HepG2 (cell line): Measurements from ENCODE around the gene LZTS2. TPM values are rescaled to one million over a fixed set of nuclear protein-coding genes. Genes with fewer than 3 reads are reported as not detected.

Source experiments
- ARNT ChIP-seq: fragments of 450-650 bp; IDR thresholded peaks from 2 replicates; pipeline ENCODE4 v1.6.1; 2017
- FOXJ3 ChIP-seq: sonication (generic); formaldehyde crosslinking; IDR thresholded peaks from 2 replicates; pipeline ENCODE4 v1.4.0; 2020; ENCODE audit warnings: missing genetic modification reagents, mild to moderate bottlenecking, borderline replicate concordance
- HDAC6 ChIP-seq: fragments of 200-600 bp; sonication (generic); IDR thresholded peaks from 2 replicates; pipeline ENCODE4 v1.7.0; 2017; ENCODE audit warnings: mild to moderate bottlenecking, antibody characterized with exemption, low read length, low read depth
- HMGXB4 ChIP-seq, 2 experiments: sonication (generic) in 1 of 2; formaldehyde crosslinking in 1 of 2; IDR thresholded peaks; 2 replicates each; pipeline versions ENCODE4 v1.4.0 to v1.6.1; 2018 to 2020; ENCODE audit warnings: missing genetic modification reagents in 2 of 2, borderline replicate concordance in 1 of 2, low read depth in 1 of 2, mild to moderate bottlenecking in 1 of 2, missing biosample characterization in 1 of 2
- HOXA5 ChIP-seq: sonication (generic); formaldehyde crosslinking; IDR thresholded peaks from 2 replicates; pipeline ENCODE4 v1.4.0; 2020; ENCODE audit warnings: missing genetic modification reagents
- HOXA9 ChIP-seq: sonication (generic); formaldehyde crosslinking; IDR thresholded peaks from 2 replicates; pipeline ENCODE4 v1.8.1; 2022; ENCODE audit warnings: missing genetic modification reagents, mild to moderate bottlenecking, moderate library complexity, borderline replicate concordance
- KMT2B ChIP-seq: IDR thresholded peaks from 2 replicates; pipeline ENCODE4 v1.6.1; 2016; ENCODE audit warnings: missing genetic modification reagents, missing compliant biosample characterization
- MED1 ChIP-seq: sonication (generic); formaldehyde crosslinking; IDR thresholded peaks from 2 replicates; pipeline ENCODE4 v1.4.0; 2020; ENCODE audit warnings: missing genetic modification reagents
- MIER3 ChIP-seq: IDR thresholded peaks from 2 replicates; pipeline ENCODE4 v1.6.1; 2016; ENCODE audit warnings: missing compliant biosample characterization, borderline replicate concordance
- MZF1 ChIP-seq: sonication (generic); formaldehyde crosslinking; IDR thresholded peaks from 2 replicates; pipeline ENCODE4 v1.8.1; 2023; ENCODE audit warnings: mild to moderate bottlenecking, missing genetic modification reagents, borderline replicate concordance
- NRL ChIP-seq: sonication (generic); formaldehyde crosslinking; IDR thresholded peaks from 2 replicates; pipeline ENCODE4 v1.5.0; 2020; ENCODE audit warnings: missing genetic modification reagents, mild to moderate bottlenecking, moderate library complexity, borderline replicate concordance
- TFDP1 ChIP-seq: IDR thresholded peaks from 2 replicates; pipeline ENCODE4 v1.6.1; 2016; ENCODE audit warnings: missing compliant biosample characterization, missing genetic modification reagents, borderline replicate concordance
- THAP9 ChIP-seq: sonication (generic); formaldehyde crosslinking; IDR thresholded peaks from 2 replicates; pipeline ENCODE4; 2020; ENCODE audit warnings: missing genetic modification reagents, mild to moderate bottlenecking, borderline replicate concordance
- ZFP36L2 ChIP-seq: sonication (generic); formaldehyde crosslinking; IDR thresholded peaks from 2 replicates; pipeline ENCODE4 v1.4.0; 2020; ENCODE audit warnings: missing genetic modification reagents
- ZNF138 ChIP-seq: sonication (generic); formaldehyde crosslinking; IDR thresholded peaks from 2 replicates; pipeline ENCODE4 v1.5.0; 2020; ENCODE audit warnings: mild to moderate bottlenecking, low read depth, missing genetic modification reagents
- ZNF230 ChIP-seq: sonication (generic); formaldehyde crosslinking; IDR thresholded peaks from 2 replicates; pipeline ENCODE4 v1.4.0; 2020; ENCODE audit warnings: mild to moderate bottlenecking, missing genetic modification reagents
- ZNF530 ChIP-seq: sonication (generic); formaldehyde crosslinking; IDR thresholded peaks from 2 replicates; pipeline ENCODE4 v1.5.0; 2020; ENCODE audit warnings: low read depth, mild to moderate bottlenecking, missing genetic modification reagents
- ZNF768 ChIP-seq: sonication (generic); formaldehyde crosslinking; IDR thresholded peaks from 2 replicates; pipeline ENCODE4 v1.4.0; 2020; ENCODE audit warnings: missing genetic modification reagents
- polyA plus RNA-seq, 8 experiments: library from polyadenylated mRNA; depleted of rRNA in 3 of 8; stranded (reverse) in 7 of 8; unstranded in 1 of 8; fragments of >200 nt; fragmentation: Illumina TruSeq in 4 of 8; extraction: Trizol in 4 of 8; gene quantifications; 2 replicates each; pipeline versions ENCODE4 v1.2.1 to v1.2.3, GENCODE V29; 2011 to 2016; ENCODE audit warnings: low read depth in 4 of 8, missing spikeins in 1 of 8, mixed read lengths in 1 of 8; ENCODE audit not compliant: insufficient read depth in 1 of 8
- total RNA-seq, 5 experiments: library from RNA; depleted of rRNA; stranded (reverse); fragments of >200 nt; fragmentation: Illumina TruSeq; extraction: Trizol; gene quantifications; 2 replicates each; pipeline ENCODE4 v1.2.3, GENCODE V29; 2016; ENCODE audit warnings: low read depth in 1 of 5
- TF ChIP-seq, protein P1 (sequence below): sonication (generic); formaldehyde crosslinking; IDR thresholded peaks from 2 replicates; pipeline ENCODE4 v1.5.1; 2020; ENCODE audit warnings: missing genetic modification reagents, mild to moderate bottlenecking, borderline replicate concordance
- TF ChIP-seq, protein P2 (sequence below): sonication (generic); formaldehyde crosslinking; IDR thresholded peaks from 2 replicates; pipeline ENCODE4 v1.4.0; 2020; ENCODE audit warnings: missing genetic modification reagents

The LZTS2 gene
- total and polyA plus RNA-seq, 2 of the 13 experiments (the other 11 are each of a cell fraction or from before 2014, with no cell fraction given), result 43.6 to 65.6 TPM

DNA sequence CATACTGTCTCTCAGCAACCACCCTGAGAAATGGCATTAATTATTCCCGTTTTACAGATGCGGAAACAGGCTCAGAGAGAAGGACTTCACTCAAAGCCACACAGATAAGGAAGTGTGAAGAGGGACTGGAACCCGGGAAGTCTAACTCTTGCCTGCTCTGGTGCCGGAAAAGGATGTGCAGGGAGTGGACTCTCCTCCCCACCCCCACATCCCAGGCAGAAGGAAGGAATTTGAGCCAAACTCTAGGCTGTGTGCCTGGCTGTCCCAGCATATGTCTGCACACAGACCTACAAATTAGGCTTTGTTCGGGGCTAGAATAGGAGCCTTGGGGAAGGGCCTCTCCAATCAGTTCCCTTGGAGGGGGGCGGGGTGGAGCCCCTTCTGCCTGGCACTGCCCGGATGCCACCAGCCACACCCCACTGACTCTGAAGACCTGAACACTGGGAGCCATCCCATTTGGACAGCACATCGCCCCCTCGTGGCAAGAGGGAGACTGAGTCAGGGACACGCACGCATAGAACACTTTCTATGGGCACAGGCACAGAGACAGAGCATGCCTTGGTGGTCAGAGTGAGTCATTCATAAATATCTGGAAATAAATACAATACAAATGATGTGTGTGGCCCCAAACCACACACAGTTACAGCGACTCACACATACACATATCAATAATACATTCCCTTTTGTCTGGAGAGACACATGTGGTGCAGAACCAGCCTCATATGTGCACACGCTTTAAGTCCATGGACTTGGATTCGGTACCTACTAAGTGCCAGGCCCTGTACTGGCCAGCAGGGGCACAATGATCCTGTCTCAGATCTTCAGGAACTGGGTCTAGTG, 13.1 kb downstream of the LZTS2 start (continued):
- no peak for TF ChIP-seq ZNF530 (CRISPR knock-in tag)
- no peak for TF ChIP-seq FOXJ3 (CRISPR knock-in tag)
- TF ChIP-seq ZNF138, result no peak
- no peak for TF ChIP-seq MZF1 (CRISPR knock-in tag)
- TF ChIP-seq THAP9 (CRISPR knock-in tag), result no peak; the same call in 1 of the 2 replicates
- peak; percentile 42; the same call in 1 of the 2 replicates for TF ChIP-seq KMT2B (CRISPR knock-in tag)
- TF ChIP-seq MED1, result 0 out of 2 replicates have a peak, but pooled peaks have one; percentile 21
- TF ChIP-seq TFDP1 (CRISPR knock-in tag), result no peak; the same call in 1 of the 2 replicates
- TF ChIP-seq NRL, result no peak
- TF ChIP-seq HOXA5, result no peak
- TF ChIP-seq HOXA9 (CRISPR knock-in tag), result no peak
- TF ChIP-seq ZFP36L2 (CRISPR knock-in tag), result no peak
- peak; percentile 14; the same call in 1 of the 2 replicates for TF ChIP-seq MIER3 (CRISPR knock-in tag)
- TF ChIP-seq, protein P1, sequence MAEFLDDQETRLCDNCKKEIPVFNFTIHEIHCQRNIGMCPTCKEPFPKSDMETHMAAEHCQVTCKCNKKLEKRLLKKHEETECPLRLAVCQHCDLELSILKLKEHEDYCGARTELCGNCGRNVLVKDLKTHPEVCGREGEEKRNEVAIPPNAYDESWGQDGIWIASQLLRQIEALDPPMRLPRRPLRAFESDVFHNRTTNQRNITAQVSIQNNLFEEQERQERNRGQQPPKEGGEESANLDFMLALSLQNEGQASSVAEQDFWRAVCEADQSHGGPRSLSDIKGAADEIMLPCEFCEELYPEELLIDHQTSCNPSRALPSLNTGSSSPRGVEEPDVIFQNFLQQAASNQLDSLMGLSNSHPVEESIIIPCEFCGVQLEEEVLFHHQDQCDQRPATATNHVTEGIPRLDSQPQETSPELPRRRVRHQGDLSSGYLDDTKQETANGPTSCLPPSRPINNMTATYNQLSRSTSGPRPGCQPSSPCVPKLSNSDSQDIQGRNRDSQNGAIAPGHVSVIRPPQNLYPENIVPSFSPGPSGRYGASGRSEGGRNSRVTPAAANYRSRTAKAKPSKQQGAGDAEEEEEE (CRISPR knock-in tag), result no peak
- TF ChIP-seq ARNT, result no peak
- peak; percentile 88 to 93; a peak in 3 of 4 replicates for TF ChIP-seq HMGXB4 (CRISPR knock-in tag; IDR thresholded peaks at IDR 0.05; ENCODE audit: borderline replicate concordance in 1 of 2, low read depth in 1 of 2)
- no peak for TF ChIP-seq ZNF230
- TF ChIP-seq, protein P2, sequence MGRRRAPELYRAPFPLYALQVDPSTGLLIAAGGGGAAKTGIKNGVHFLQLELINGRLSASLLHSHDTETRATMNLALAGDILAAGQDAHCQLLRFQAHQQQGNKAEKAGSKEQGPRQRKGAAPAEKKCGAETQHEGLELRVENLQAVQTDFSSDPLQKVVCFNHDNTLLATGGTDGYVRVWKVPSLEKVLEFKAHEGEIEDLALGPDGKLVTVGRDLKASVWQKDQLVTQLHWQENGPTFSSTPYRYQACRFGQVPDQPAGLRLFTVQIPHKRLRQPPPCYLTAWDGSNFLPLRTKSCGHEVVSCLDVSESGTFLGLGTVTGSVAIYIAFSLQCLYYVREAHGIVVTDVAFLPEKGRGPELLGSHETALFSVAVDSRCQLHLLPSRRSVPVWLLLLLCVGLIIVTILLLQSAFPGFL, result no peak
- 0 out of 2 replicates have a peak, but pooled peaks have one; percentile 28 for TF ChIP-seq ZNF768 (CRISPR knock-in tag)
- TF ChIP-seq HDAC6, result no peak
